HCT116 (cell line): ENCODE measurements around the gene MUC4.
"Not testable (repeated sequence)": the region's sequence is repeated elsewhere in the genome, so short reads cannot be mapped to it uniquely, and the experiment has no call there.

Source experiments
- CTCF ChIP-seq, 3 experiments: fragments of 200-600 bp in 1 of 3; sonication (generic) in 1 of 3; IDR thresholded peaks in 2 of 3; conservative IDR thresholded peaks in 1 of 3; 2 replicates each; pipeline ENCODE4 v1.5.1; 2012 to 2017; ENCODE audit warnings: low read depth in 2 of 3, low read length in 2 of 3, antibody characterized with exemption in 1 of 3, borderline replicate concordance in 1 of 3, control low read depth in 1 of 3, mild to moderate bottlenecking in 1 of 3, mixed read lengths in 1 of 3, mixed run types in 1 of 3, moderate library complexity in 1 of 3; ENCODE audit not compliant: insufficient read depth in 1 of 3
- EZH2 ChIP-seq: fragments of 200-600 bp; sonication (generic); IDR thresholded peaks from 2 replicates; pipeline ENCODE4 v1.6.1; 2017; ENCODE audit warnings: antibody characterized with exemption, mixed run types
- EZH2phosphoT487 ChIP-seq: fragments of 200-600 bp; IDR thresholded peaks from 2 replicates; pipeline ENCODE4 v1.6.1; 2018; ENCODE audit warnings: antibody characterized with exemption, borderline replicate concordance
- JUND ChIP-seq: IDR thresholded peaks from 2 replicates; pipeline ENCODE4 v1.6.1; 2012
- POLR2A ChIP-seq: IDR thresholded peaks from 2 replicates; pipeline ENCODE4 v1.7.0; 2011; ENCODE audit warnings: borderline replicate concordance; ENCODE audit not compliant: insufficient read depth, insufficient read length; ENCODE audit errors: extremely low read depth
- YY1 ChIP-seq: IDR thresholded peaks from 2 replicates; pipeline ENCODE4 v1.6.1; 2011; ENCODE audit warnings: low read length, low read depth, moderate library complexity, mild to moderate bottlenecking; ENCODE audit not compliant: insufficient replicate concordance; ENCODE audit errors: extremely low read depth
- ZBTB33 ChIP-seq: IDR thresholded peaks from 2 replicates; pipeline ENCODE4 v1.6.1; 2011; ENCODE audit warnings: mild to moderate bottlenecking, low read length, moderate library complexity; ENCODE audit not compliant: insufficient replicate concordance; ENCODE audit errors: extremely low read depth

- not testable (repeated sequence) for TF ChIP-seq EZH2; CTCF (IDR thresholded peaks at IDR 0.05 in 2 of 3, conservative IDR thresholded peaks at IDR 0.05 in 1 of 3; ENCODE audit: borderline replicate concordance in 1 of 3, insufficient read depth in 1 of 3, low read depth in 2 of 3, low read length in 2 of 3); YY1; ZBTB33; JUND; EZH2phosphoT487; POLR2A
Measured at GRCh38 chr3:195710126-195710905, 101.4 kb downstream of the MUC4 start.
